Neural cell (in vitro differentiated cells): ENCODE results near the gene ATP11A. TPM values are rescaled to one million over a fixed set of nuclear protein-coding genes. Genes with fewer than 3 reads are reported as not detected.
A peak's percentile ranks its signal among the peaks of the same experiment; 100 is the strongest.

Source experiments
- H2AFZ ChIP-seq: fragments of 200-600, 300-800 bp; sonication (generic), shearing (Covaris generic); 2 replicates; pipeline ENCODE4 v1.6.0; 2014; ENCODE audit warnings: low read depth, mild to moderate bottlenecking, antibody characterized with exemption, low read length, moderate library complexity
- H3F3A ChIP-seq: fragments of 200-600 bp; shearing (Covaris generic); 2 replicates; pipeline ENCODE4 v1.6.1; 2016; ENCODE audit warnings: mild to moderate bottlenecking, moderate library complexity, mixed read lengths, antibody characterized with exemption, low read length; ENCODE audit not compliant: insufficient read depth, poor library complexity, severe bottlenecking
- H3K27ac ChIP-seq: fragments of 200-600, 300-800 bp; sonication (generic), shearing (Covaris generic); 2 replicates; pipeline ENCODE4 v1.5.1; 2014; ENCODE audit warnings: mild to moderate bottlenecking, low read length, moderate library complexity
- H3K27me3 ChIP-seq: fragments of 300-800, 200-600 bp; sonication (generic), shearing (Covaris generic); 2 replicates; pipeline ENCODE4 v1.6.0; 2014; ENCODE audit warnings: mild to moderate bottlenecking, low read depth, low read length, moderate library complexity; ENCODE audit not compliant: insufficient read depth
- H3K36me3 ChIP-seq: fragments of 300-800, 200-600 bp; sonication (generic), shearing (Covaris generic); 2 replicates; pipeline ENCODE4 v1.5.1; 2014; ENCODE audit warnings: mild to moderate bottlenecking, antibody characterized with exemption, low read length, moderate library complexity; ENCODE audit not compliant: insufficient read depth
- H3K4me2 ChIP-seq: fragments of 300-800, 200-600 bp; sonication (generic), shearing (Covaris generic); 2 replicates; pipeline ENCODE4 v1.6.0; 2014; ENCODE audit warnings: mild to moderate bottlenecking, low read length
- H3K4me3 ChIP-seq: fragments of 300-800, 200-600 bp; sonication (generic), shearing (Covaris generic); 2 replicates; pipeline ENCODE4 v1.5.1; 2014; ENCODE audit warnings: mild to moderate bottlenecking, low read length, moderate library complexity
- H3K79me2 ChIP-seq: fragments of 200-600 bp; shearing (Covaris generic); replicated peaks from 2 replicates; pipeline ENCODE4 v1.6.0; 2014; ENCODE audit warnings: mild to moderate bottlenecking, low read length, moderate library complexity; ENCODE audit not compliant: insufficient read depth
- H3K9ac ChIP-seq: fragments of 300-800, 200-600 bp; sonication (generic), shearing (Covaris generic); 2 replicates; pipeline ENCODE4 v1.6.1; 2016; ENCODE audit warnings: mild to moderate bottlenecking, low read length, mixed read lengths
- H3K9me2 ChIP-seq: fragments of 200-600 bp; shearing (Covaris generic); 2 replicates; pipeline ENCODE4 v1.6.1; 2016; ENCODE audit warnings: mild to moderate bottlenecking, low read length, mixed read lengths; ENCODE audit not compliant: insufficient read depth
- H3K9me3 ChIP-seq: fragments of 200-600, 300-800 bp; sonication (generic), shearing (Covaris generic); 2 replicates; pipeline ENCODE4 v1.6.1; 2016; ENCODE audit warnings: mild to moderate bottlenecking, mixed run types, low read length, moderate library complexity, mixed read lengths
- H4K20me1 ChIP-seq: fragments of 200-600 bp; shearing (Covaris generic); 2 replicates; pipeline ENCODE4 v1.6.1; 2016; ENCODE audit warnings: mild to moderate bottlenecking, mixed run types; ENCODE audit not compliant: insufficient read depth
- CTCF ChIP-seq: fragments of 450-650 bp; IDR thresholded peaks from 2 replicates; pipeline ENCODE4 v1.5.1; 2014; ENCODE audit warnings: antibody characterized with exemption, mild to moderate bottlenecking, moderate library complexity; ENCODE audit not compliant: poor library complexity, severe bottlenecking
- EP300 ChIP-seq: fragments of 450-650 bp; conservative IDR thresholded peaks from 2 replicates; pipeline ENCODE4 v1.6.1; 2014; ENCODE audit warnings: antibody characterized with exemption, mild to moderate bottlenecking, moderate library complexity; ENCODE audit not compliant: poor library complexity, severe bottlenecking
- EZH2 ChIP-seq: fragments of 200-600, 300-800 bp; shearing (Covaris generic), sonication (generic); IDR thresholded peaks from 2 replicates; pipeline ENCODE4 v1.6.1; 2014; ENCODE audit warnings: antibody characterized with exemption, low read length, borderline replicate concordance, mild to moderate bottlenecking; ENCODE audit not compliant: insufficient read depth, poor library complexity, severe bottlenecking
- MXI1 ChIP-seq: fragments of 450-650 bp; conservative IDR thresholded peaks from 2 replicates; pipeline ENCODE4 v1.6.1; 2014; ENCODE audit warnings: antibody characterized with exemption, mild to moderate bottlenecking; ENCODE audit not compliant: poor library complexity, severe bottlenecking
- POLR2AphosphoS5 ChIP-seq: IDR thresholded peaks from 2 replicates; pipeline ENCODE4 v1.6.1; 2012
- RAD21 ChIP-seq: fragments of 450-650 bp; conservative IDR thresholded peaks from 2 replicates; pipeline ENCODE4 v1.6.1; 2014; ENCODE audit warnings: antibody characterized with exemption, mild to moderate bottlenecking, moderate library complexity
- REST ChIP-seq: IDR thresholded peaks from 2 replicates; pipeline ENCODE4 v1.6.1; 2012; ENCODE audit warnings: borderline replicate concordance
- SMC3 ChIP-seq: fragments of 450-650 bp; conservative IDR thresholded peaks from 2 replicates; pipeline ENCODE4 v1.6.1; 2014; ENCODE audit warnings: antibody characterized with exemption, mild to moderate bottlenecking, moderate library complexity; ENCODE audit not compliant: poor library complexity
- TAF1 ChIP-seq: IDR thresholded peaks from 2 replicates; pipeline ENCODE4 v1.6.1; 2012; ENCODE audit warnings: low read depth
- polyA plus RNA-seq: library from polyadenylated mRNA; depleted of rRNA; stranded (reverse); fragments of >200 nt; gene quantifications from 2 replicates; pipeline ENCODE4 v1.2.3, GENCODE V29; 2014

The ATP11A gene
- polyA plus RNA-seq, 1 donor from 2014 or later = 3.0 TPM

DNA sequence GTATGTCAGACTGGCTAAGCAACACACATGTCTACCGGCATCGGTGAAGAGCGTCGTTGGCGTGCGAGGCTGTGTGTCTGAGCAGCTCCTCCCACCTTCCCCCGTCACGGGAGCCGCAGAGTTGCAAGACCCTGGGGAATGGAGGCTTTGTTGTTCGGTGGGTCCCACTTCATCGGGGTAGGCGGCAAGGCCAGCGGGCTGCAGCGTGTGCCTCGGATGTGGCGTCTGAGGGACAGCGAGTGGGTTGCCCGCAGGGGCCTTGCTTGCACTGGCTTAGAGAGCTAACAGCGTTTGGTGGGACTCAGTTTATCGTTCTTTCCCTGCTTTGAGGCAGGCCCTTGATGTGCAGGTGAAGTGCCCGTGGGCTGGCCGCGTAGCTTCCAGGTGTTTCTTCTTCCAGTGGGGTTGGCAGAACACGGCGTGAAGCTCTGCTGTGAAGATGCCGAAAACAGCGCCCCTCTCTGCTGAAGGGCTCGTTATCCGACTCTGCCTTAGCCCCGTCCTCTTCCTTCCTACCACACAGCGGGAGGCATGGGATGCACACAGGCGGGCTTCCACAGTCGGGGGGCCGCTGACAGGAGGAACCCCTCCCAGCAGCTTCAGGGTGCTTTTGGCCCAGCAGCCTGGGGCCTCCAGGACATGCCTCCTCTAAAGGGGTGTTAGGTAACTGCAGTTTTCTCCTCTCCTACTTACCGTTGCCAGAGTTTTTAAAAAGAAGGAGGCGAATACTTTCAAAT lies 85.2 kb downstream of the ATP11A start:
- Histone ChIP-seq H3K27ac (no peak overlapping the region), H2AFZ (no peak overlapping the region), H3K9me2 (no peaks in the 10 kb centered on the region), H3K27me3 (no peaks in the 10 kb centered on the region), H3K79me2 (no peaks in the 10 kb centered on the region), H4K20me1 (no peaks in the 10 kb centered on the region), H3K4me3 (no peak overlapping the region), H3K4me2 (no peak overlapping the region), H3K9me3 (no peaks in the 10 kb centered on the region), H3K9ac (no peak overlapping the region), H3F3A (no peaks in the 10 kb centered on the region), H3K36me3 (no peaks in the 10 kb centered on the region)
- no peak for TF ChIP-seq POLR2AphosphoS5
- no peak for TF ChIP-seq RAD21
- TF ChIP-seq TAF1 = no peak
- no peak for TF ChIP-seq EZH2
- no peak for TF ChIP-seq SMC3
- no peak for TF ChIP-seq REST
- TF ChIP-seq EP300 = no peak
- no peak for TF ChIP-seq MXI1
- no peak for TF ChIP-seq CTCF

GRCh38 chr13:112775791-112776279 lies 86.0 kb downstream of the ATP11A start:
- no peaks in the 10 kb centered on the region for H3K27me3 ChIP-seq
- H3K27ac ChIP-seq = no peak overlapping the region
- H3K79me2 ChIP-seq = no peaks in the 10 kb centered on the region
- H3K9ac ChIP-seq = no peak overlapping the region
- H3K4me2 ChIP-seq = no peak overlapping the region
- H2AFZ ChIP-seq = no peak overlapping the region
- H3K9me2 ChIP-seq = no peaks in the 10 kb centered on the region
- H3K36me3 ChIP-seq = no peaks in the 10 kb centered on the region
- no peaks in the 10 kb centered on the region for H3K9me3 ChIP-seq
- TF ChIP-seq POLR2AphosphoS5 (peak; percentile 26), SMC3 (no peak)
- H3F3A ChIP-seq = no peaks in the 10 kb centered on the region
- H4K20me1 ChIP-seq = no peaks in the 10 kb centered on the region
- H3K4me3 ChIP-seq = no peak overlapping the region
